Hippocampal formation (tissue), 2 donors: Measurements from ENCODE around the gene HM13.
A peak's percentile ranks its signal among the peaks of the same experiment; 100 is the strongest.
"Not testable (repeated sequence)": the region's sequence is repeated elsewhere in the genome, so short reads cannot be mapped to it uniquely, and the experiment has no call there.

ENCODE experiments used
- DNase-seq, 2 donors: peaks; one replicate each; lab custom pipeline; 2025; lab: John Stamatoyannopoulos, UW

The HM13 gene

DNA sequence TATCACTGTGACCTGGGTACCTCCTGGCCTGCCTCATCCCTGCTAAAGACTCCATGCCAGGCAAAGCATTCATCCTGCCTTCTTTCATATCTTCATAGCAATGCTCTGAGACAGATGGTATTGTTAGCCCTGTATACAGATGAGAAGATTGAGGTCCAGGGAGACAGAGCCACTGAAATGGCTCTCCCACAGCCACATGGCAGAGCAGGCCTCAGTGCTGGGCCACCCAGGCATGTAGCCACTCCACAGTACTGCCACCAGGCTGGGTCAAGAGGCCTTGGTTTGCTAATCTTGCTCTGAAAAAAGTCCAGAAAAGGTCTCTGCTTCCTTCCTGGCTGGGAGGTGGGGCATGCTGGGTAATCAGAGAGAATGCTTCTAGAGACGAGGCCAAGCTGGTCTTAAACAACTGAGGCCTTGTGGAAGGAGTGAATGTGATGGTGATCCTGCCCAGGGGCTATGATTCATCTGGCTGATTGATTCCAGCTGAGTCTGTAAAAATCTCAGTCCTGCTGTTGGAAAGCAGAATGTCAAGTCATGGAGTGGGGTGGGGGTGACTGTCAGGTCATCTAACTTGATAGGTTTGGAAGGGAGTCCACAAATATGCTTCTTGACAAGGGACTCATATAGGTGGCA lies 29.8 kb downstream of the HM13 start:
- no peak for DNase-seq

DNA sequence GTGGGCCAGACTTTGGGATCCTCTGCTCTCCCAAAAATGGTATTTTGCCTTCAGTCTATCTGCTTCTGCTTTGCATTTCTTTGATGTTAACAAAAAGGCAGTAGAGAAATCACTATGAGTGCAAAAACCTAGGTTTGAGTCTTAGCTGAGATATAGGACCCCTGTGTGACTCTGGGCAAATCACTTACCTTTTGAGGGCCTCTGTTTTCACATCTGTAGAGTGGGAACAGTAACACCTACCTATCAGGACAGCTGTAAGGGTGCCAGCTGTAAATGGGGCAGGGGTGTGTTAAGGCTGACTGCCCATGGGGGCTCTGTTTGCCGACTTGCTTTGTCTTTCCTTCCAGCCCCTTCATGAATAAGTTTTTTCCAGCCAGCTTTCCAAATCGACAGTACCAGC lies 30.4 kb downstream of the HM13 start:
- DNase-seq = no peak

- not testable (repeated sequence) for DNase-seq
These were observed 31.4 kb downstream of the HM13 start for GRCh38 chr20:31545621-31546040.

- peak; percentile 48 to 68 for DNase-seq
These were observed 32.9 kb downstream of the HM13 start for GRCh38 chr20:31547017-31547675.

DNA sequence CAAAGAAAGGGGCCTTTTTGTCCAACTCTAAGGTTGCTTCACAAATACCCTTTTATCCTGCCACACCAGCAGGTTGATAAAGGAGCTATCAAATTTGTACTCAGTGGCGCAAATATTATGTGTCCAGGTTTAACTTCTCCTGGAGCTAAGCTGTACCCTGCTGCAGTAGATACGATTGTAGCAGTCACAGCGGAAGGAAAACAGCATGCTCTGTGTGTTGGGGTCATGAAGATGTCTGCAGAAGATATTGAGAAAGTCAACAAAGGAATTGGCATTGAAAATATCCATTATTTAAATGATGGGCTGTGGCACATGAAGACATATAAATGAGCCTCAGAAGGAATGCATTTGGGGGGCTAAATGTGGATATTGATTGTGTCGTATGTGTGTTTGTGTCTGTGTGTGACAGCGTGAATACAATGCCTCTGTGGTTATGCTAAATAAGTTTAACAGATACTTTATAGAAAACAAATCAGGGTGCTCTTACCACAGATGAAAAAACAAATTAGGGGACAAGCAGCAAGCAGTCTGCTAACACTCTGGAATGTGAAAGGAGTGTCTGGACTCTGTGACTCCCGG lies 33.6 kb downstream of the HM13 start:
- no peak for DNase-seq

- DNase-seq = no peak
These were observed 34.7 kb downstream of the HM13 start for GRCh38 chr20:31548820-31549512.

DNA sequence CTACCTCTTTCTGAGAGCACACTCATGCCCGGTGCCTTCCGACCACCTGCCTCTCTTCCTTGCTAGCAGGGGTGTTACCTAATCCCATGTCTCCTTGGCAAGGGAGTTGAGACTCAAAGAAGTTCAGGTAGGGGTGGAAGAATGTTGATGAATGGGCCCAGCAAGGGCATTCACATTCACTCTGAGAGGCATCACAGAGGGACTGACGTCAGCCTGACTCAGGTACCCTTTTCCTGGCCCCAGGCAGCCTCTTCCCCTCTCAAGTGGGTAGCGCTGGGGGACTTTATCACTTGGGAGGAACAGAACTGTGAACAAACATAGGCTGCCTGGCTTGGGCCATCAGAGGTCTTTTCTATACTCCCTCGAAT lies 35.3 kb downstream of the HM13 start:
- DNase-seq = no peak

DNA sequence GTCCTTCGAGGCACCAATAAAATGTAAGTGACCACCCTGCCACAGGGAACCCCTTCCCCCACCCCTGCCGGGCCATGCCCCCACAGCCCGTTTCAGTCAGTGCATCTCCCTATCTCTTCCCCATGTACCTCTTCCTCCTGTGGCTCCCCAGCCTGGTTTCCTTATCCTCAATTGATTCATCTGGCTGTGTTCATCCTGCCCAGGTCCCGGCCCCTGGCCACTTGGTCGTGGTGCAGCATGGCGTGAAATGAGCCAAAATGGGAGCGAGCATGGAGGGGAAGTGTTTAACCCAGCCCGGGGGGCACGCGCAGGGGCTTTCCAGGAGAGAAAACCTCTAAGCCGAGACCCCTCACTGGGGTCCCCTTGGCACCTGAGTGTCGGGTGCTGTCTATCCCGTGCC lies 35.9 kb downstream of the HM13 start:
- no peak for DNase-seq

GRCh38 chr20:31551163-31552081 lies 37.2 kb downstream of the HM13 start:
- DNase-seq = no peak

DNA sequence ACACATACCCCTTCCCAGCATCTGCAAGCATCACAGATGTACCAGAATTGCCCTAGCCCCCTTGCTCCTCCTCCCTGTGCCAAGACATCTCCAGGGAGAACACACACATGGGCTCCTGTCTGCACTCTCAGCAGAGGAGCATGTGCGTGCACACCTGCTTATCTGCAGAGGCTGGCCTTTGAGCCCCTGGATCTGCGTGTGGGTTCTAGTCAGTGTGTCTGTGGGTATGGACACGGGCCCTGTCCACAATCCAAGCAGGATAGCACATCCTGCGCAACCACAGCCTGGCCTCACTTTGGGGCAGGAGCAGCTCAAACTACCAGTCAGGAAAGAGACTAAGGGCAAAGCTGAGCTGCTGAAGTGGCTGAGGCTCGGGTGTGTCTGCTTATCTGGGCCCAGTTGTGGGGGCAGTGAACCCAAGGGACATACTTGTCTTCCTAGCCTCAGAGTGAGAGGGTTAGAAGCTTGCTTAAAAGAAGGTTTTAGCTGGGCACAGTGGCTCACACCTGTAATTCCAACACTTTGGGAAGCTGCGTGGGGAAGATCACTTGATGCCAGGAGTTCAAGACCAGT lies 41.0 kb downstream of the HM13 start:
- DNase-seq = no peak

GRCh38 chr20:31559704-31560093 lies 45.5 kb downstream of the HM13 start:
- no peak for DNase-seq

- DNase-seq = peak in 1 of 2 donors; percentile 16
These were observed 46.0 kb downstream of the HM13 start for GRCh38 chr20:31560094-31560745.

- no peak for DNase-seq
These were observed 46.7 kb downstream of the HM13 start for GRCh38 chr20:31560746-31561598.

DNA sequence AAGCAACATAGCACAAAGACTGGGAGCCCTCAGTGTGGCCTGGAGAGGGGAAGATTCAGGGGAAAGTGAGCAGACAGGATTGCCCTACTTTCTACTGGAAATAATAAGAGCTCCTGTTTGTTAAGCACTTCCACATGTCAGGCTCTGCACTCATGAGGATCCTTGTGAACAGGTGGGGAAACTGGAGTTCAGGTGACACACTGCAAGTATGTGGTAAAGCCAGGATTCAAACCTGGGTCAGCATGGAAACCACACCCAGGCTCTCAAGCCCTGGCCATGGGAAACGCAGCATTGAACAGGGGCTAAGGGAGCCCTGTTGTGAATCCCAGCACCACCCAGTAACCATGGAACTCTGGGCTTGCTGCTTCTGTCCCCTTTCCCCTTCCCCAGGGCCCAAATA lies 48.0 kb downstream of the HM13 start:
- DNase-seq = no peak

GRCh38 chr20:31564284-31564683 lies 50.0 kb downstream of the HM13 start:
- no peak for DNase-seq

- DNase-seq = no peak
These were observed 51.6 kb downstream of the HM13 start for GRCh38 chr20:31565699-31566318.

- no peak for DNase-seq
These were observed 52.0 kb downstream of the HM13 start for GRCh38 chr20:31566319-31566657.

GRCh38 chr20:31566658-31567379 lies 52.6 kb downstream of the HM13 start:
- no peak for DNase-seq

DNA sequence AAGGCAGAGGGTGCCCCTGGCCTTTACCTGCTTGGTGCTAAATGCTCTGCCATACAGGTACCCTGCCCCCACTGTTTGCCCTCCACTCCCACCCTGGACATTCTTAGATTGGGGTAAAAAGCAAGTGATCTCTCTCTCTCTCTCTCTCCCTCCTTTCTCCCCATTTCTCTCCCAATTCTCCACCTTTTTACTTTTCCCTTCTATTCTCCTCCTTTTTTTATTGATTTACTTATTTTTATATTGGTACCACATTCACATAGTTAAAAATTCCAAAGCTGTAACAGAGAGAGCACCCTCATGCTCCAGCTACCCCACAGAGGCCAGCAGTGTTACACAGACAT lies 53.1 kb downstream of the HM13 start:
- no peak for DNase-seq
